ENCODE data around the gene CD2AP.

DNA sequence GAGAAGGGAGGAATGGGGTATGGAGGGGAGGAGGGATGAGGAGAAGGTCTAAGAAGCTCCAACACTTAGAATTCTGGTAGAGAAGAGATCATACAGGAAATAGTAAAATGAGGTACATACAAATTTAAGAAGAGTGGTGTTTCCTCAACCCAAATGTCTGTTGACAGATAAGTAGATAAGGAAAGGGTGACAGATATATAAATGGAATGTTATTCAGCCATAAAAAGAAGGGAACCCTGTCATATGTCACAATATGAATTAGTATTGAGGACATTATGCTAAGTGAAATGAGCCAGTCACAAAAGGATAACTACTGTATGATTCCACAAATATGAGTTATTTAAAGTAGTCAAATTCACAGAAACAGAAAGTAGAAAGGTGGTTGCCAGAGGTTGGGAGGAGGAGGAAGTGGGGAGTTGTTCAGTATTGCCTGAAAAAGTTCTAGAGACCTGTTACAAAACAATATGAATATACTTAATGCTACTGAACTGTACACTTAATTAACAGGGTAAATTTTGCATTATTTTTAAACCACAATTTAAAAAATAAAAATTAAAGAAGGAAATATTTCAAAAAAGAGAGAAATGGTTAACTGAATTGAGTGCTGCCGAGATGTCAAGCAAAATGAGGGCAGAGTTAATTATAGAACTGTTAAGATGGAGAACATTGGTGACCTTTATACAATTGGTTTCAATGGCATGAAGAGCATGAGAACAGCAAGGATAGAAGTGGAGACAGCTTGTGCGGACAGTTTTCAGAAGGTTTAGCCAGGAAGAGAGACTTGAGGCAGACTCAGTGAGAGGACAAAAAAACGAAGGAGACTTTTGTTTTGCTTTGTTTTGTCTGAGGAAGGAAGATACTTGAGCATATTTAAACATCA is 173.2 kb downstream of the CD2AP start:
- TF ChIP-seq CTCF (conservative IDR thresholded peaks at IDR 0.05) (no peak), ZFX (IDR thresholded peaks at IDR 0.05) (no peak)

Measured in C4-2B (cell line).